ENCODE data around the gene UBA6.
"Not testable (repeated sequence)": the region's sequence is repeated elsewhere in the genome, so short reads cannot be mapped to it uniquely, and the experiment has no call there.

The UBA6 gene

DNA sequence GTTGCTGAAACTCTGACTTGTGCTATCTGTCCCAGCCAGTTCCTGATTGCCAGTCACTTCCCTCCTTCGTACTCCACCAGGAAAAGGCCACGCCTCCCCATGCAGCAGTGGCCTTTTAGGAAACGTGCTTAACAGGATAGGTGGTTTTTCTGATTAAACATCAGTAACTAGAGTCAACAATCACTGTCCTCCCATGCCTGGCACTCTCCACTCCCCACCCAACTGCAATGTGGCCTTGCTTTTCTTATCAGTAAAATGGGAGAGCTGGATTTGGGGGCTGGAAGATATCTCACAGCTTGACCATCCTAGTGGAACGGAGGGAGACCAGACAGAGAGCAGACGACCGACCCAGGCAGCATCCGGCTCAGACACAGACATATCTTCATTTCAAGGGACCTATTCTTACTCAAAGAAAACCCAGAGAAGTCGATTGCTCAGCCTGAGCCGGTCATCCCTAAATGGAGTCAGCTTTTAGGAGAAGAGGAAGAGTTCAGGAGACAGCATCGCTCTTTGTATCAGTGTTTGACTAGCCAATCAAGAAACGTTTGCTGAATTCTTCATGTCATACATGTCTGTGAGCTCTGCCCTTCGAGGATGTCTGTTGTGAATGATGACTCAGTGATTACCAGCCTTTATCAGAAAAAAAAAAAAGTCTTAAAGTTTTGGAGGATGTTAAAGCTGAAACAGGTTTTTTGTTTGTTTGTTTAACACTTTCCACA lies 12.7 kb upstream of the UBA6 start:
- DNase-seq (ENCODE audit: low read depth): no peak

DNA sequence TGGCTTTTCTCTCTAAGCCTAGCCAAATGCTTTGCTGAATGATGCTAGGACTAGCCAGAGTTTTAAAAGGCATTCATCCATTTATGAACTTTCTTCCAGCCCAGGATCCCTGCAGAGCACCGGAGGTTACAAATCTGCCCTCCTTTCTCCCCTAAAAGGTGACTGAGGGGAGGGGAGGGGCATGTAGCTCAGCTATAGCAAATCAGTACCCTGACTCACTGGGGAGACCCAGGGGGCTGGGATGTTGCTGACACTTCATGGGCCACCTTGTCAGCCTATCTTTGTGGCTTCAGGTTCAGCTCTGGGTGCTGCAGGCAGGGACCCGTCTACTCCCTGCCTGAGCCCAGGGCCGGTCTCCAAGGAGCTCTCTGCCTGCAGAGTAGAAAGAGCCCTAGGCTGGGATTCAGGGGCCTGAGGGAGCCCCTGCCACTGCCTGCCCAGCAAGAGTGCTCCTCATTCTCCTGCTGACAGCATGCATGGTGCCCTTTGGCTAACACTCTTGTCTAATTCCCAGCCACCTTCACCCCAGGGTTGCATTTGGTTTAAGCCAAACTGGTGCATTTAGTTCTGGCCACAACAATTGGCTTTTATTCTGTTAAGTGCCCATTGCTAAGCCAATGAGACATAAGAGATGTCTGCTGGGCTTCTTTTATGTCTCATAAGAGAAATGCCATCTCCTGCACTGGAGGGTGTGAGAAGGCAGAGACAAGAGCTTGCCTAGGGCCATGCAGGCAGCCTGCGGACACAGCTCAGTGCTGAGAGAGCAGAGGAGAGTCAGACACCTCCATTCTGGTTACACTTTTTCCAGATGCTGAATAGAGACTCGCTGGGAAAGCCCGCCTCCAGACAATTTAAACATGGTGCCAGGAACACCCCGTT lies 11.9 kb upstream of the UBA6 start:
- DNase-seq (ENCODE audit: low read depth): no peak

DNA sequence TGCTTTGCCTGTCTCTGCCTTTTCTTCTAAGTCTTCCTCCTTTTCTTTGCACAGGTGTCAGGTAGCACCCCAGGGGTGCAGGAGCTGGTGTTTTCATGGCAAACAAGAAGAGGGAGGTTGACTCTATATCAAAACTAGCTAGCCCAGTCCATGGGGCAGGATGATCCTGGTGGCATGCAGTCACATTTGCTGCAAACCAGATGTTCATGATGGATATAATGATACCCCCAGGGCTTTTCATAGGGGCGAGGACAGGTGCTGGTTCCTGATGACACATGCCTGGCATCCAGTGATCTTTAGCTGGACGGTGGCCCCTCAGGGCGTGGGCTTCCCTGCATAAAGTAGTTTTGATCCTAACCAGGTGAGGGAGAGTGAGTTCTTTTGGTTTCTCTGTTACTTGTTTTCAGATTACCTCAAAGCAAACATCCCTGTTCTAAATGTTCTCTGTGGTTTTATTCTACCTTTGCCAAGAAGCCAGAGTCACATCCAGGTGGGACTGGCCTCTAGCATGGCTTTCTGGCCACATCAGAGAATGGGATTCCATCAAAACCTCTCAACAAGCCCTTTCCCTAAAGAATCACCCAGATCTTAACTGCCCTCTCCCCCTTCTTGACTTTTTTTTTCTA lies 11.2 kb upstream of the UBA6 start:
- DNase-seq (ENCODE audit: low read depth): no peak

DNA sequence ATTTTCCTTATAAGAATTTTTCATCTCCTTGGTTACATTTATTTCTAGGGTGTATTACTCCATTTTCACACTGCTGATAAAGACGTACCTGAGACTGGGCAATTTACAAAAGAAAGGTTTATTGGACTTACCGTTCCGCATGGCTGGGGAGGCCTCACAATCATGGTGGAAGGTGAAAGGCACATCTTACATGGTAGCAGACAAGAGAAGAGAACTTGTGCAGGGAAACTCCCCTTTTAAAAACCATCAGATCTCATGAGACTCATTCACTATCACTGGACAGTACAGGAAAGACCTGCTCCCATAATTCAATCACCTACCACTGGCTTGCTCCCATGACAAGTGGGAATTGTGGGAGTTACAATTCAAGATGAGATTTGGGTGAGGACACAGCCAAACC lies 5.7 kb upstream of the UBA6 start:
- DNase-seq (ENCODE audit: low read depth): not testable (repeated sequence)

GRCh38 chr4:67704843-67705242 lies 3.9 kb upstream of the UBA6 start:
- no peak for DNase-seq (ENCODE audit: low read depth)

DNA sequence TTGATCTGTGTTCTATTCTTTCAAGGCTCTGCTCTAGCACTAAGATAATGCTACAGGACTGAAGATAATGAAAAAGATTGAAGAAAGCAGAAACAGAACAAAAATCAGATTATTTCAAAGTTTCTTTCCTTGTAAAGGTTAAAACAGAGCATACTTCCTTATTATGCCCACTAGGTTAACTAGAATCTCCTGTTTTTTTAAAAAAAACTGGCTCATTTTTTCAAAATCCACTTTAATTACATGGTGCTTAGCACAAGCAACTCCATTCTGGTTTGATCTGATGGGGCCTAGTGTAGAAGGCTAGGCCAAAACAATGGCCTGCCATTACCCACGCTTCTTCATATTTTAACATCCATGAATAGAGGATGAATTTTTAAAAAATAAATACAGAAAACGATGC lies 1.2 kb upstream of the UBA6 start:
- DNase-seq (ENCODE audit: low read depth): no peak

- no peak for DNase-seq (ENCODE audit: low read depth)
Measured at GRCh38 chr4:67701517-67701850, 529 bp upstream of the UBA6 start.

DNA sequence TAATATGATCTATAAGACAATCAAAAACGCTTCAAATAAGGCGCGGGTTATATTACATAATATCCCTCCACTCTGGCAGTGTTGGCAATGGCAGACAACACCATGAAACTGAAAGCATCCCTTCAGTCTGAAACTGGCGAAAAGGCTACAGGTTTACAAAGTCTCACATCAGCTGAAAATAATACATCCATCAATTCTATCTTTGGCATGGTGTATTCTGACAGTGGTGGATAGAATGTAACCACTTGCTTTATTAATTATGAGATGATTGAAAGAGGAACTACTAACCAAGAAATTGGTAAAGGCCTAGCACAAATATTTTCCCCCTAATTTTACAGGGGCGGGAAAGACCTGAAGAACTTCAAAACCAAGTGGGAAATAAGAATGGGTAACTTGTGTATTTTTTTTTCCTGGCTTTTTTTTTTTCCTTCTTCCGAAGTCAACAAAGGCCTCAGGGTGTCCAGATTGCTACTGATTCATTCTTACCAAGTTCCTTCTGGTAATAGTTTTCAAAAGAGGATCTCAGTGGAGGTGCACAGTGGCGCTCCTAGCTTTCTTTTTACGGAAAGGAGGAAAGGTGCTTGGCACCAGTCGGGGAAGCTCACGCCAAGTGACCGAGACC lies 728 bp downstream of the UBA6 start:
- DNase-seq (ENCODE audit: low read depth): no peak

- DNase-seq (ENCODE audit: low read depth): no peak
Measured at GRCh38 chr4:67699603-67700002, 1.4 kb downstream of the UBA6 start.

- DNase-seq (ENCODE audit: low read depth): no peak
Measured at GRCh38 chr4:67697860-67698687, 2.9 kb downstream of the UBA6 start.

DNA sequence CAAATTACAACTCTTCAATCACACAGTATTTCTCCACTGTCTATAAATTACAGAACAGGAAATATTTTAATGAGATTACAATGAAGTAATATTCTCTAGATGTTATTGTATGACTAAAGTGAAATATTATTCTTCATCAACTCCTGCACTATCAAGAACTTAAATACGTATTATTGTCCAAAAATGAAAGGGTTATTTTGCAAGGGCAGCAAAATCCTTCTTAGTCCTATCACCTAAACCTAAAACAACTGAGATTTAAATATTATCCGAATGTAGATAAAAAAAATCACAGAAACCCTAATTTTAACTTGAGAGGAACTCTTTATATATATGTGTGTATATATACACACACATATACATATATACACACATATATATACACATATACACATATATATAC lies 4.9 kb downstream of the UBA6 start:
- no peak for DNase-seq (ENCODE audit: low read depth)

- DNase-seq (ENCODE audit: low read depth): no peak
Measured at GRCh38 chr4:67694662-67695061, 6.3 kb downstream of the UBA6 start.

DNA sequence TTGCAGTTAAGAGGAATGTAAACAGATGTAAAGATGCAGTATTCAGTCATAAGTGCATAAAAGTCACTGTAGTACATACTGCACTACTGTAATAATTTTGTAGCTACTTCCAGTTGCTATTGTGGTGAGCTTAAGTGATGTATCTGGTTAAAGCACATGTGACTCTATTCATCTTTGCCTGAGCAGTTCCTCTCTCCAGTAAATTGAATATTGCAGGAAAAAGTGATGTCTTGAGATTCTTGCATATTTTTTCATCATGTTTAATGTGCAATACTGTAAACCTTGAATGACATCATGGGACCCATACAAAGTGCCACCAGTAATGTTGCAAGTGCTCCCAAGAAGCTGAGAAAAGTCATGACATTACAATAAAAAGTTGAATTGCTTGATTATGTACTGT lies 9.6 kb downstream of the UBA6 start:
- DNase-seq (ENCODE audit: low read depth): no peak

GRCh38 chr4:67687636-67688035 lies 13.3 kb downstream of the UBA6 start:
- no peak for DNase-seq (ENCODE audit: low read depth)

- DNase-seq (ENCODE audit: low read depth): no peak
Measured at GRCh38 chr4:67685532-67685859, 15.5 kb downstream of the UBA6 start.

DNA sequence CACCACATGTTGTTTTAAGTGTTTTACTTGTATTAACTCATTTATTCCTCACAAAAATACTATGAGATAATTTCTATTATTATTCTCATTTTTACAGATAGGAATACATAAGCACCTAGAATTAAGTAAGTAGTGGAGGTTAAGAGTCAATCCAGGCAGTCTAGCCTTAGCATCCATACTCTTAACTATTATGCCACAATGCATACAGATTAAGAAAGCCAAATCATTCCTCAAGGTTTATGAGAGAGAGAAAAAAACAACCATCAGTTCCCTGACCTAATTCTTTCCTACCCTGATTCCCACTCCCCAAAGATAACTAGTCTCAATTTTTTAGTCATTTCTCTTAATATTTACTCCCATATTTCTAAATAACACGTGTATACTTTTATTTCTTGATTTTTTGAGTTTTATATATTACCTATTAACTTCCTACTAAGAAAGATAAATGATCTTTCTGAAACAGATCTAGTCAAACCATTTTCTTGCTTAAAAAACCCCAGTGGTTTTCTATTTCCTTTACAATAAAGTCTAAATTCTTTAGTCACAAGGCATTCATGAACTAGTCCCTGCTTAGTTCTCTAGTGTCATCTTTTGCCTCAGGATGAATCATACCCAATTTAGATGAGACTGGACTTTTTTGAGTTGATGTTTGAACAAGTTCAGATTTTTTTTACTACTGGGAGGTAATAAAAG lies 16.0 kb downstream of the UBA6 start:
- DNase-seq (ENCODE audit: low read depth): no peak

- no peak for DNase-seq (ENCODE audit: low read depth)
Measured at GRCh38 chr4:67682266-67682665, 18.7 kb downstream of the UBA6 start.

- DNase-seq (ENCODE audit: low read depth): no peak
Measured at GRCh38 chr4:67680581-67681222, 20.3 kb downstream of the UBA6 start.

- DNase-seq (ENCODE audit: low read depth): no peak
Measured at GRCh38 chr4:67678612-67679011, 22.3 kb downstream of the UBA6 start.

- DNase-seq (ENCODE audit: low read depth): no peak
Measured at GRCh38 chr4:67674098-67674497, 26.9 kb downstream of the UBA6 start.

- DNase-seq (ENCODE audit: low read depth): no peak
Measured at GRCh38 chr4:67668315-67668714, 32.6 kb downstream of the UBA6 start.
